H1 (cell line): ENCODE data around the gene LYRM4. TPM values are rescaled to one million over a fixed set of nuclear protein-coding genes. Genes with fewer than 3 reads are reported as not detected.

ENCODE experiments used
- CTCF ChIA-PET: fragments of 300-600 bp; sonication (Branson Sonifier 250); formaldehyde crosslinking; loops from one replicate; lab custom pipeline; 2021; ENCODE audit not compliant: partially characterized antibody; lab: Charles Lee
- POLR2A ChIA-PET: fragments of 300-600 bp; sonication (Branson Sonifier 250); formaldehyde crosslinking; loops from one replicate; lab custom pipeline; 2021; ENCODE audit warnings: inconsistent platforms; ENCODE audit not compliant: partially characterized antibody; lab: Charles Lee
- DNase-seq, 2 experiments: peaks; one replicate each; pipeline versions ENCODE4 v3.0.0 to v3.0.0-alpha.2; 2010 to 2022; ENCODE audit warnings: low spot score in 2 of 2, low read depth in 1 of 2, mixed read lengths in 1 of 2
- FAIRE-seq: peaks from 2 replicates; lab custom pipeline; 2011; peaks lifted over from hg19 to GRCh38; lab: Jason Lieb, UNC
- H2AFZ ChIP-seq: 2 replicates; pipeline ENCODE4 v1.8.1; 2012; ENCODE audit warnings: low read length, inconsistent platforms
- H2AK5ac ChIP-seq: 2 replicates; pipeline ENCODE4 v1.6.1; 2013; ENCODE audit warnings: low read depth, low read length
- H2BK120ac ChIP-seq: replicated peaks from 2 replicates; pipeline ENCODE3; 2013; ENCODE audit warnings: low read depth, low read length, inconsistent platforms
- H2BK12ac ChIP-seq: 2 replicates; pipeline ENCODE4 v1.6.1; 2013; ENCODE audit warnings: low read depth, low read length
- H2BK15ac ChIP-seq: 2 replicates; pipeline ENCODE4 v1.6.1; 2013; ENCODE audit warnings: low read length
- H2BK20ac ChIP-seq: 2 replicates; pipeline ENCODE4 v1.6.1; 2013; ENCODE audit warnings: low read length
- H2BK5ac ChIP-seq: 2 replicates; pipeline ENCODE4 v1.6.1; 2013; ENCODE audit warnings: low read depth, low read length
- H3K14ac ChIP-seq: 2 replicates; pipeline ENCODE4 v1.6.1; 2013; ENCODE audit warnings: inconsistent platforms; ENCODE audit not compliant: insufficient read length
- H3K18ac ChIP-seq: 2 replicates; pipeline ENCODE4 v1.6.1; 2013; ENCODE audit warnings: low read length; ENCODE audit errors: extremely low read depth
- H3K23ac ChIP-seq: 2 replicates; pipeline ENCODE4 v1.6.1; 2013; ENCODE audit warnings: inconsistent platforms; ENCODE audit not compliant: insufficient read length
- H3K23me2 ChIP-seq: 2 replicates; pipeline ENCODE4 v1.6.1; 2013; ENCODE audit warnings: low read depth, low read length
- H3K27ac ChIP-seq: 2 replicates; pipeline ENCODE4 v1.6.1; 2011; ENCODE audit warnings: low read depth, low read length, inconsistent platforms
- H3K27me3 ChIP-seq, 4 experiments: replicated peaks in 1 of 4; 1 replicate in 1 of 4; 2 replicates in 3 of 4; pipeline versions ENCODE4 v1.6.1 to v1.8.1; 2011 to 2013; ENCODE audit warnings: low read length in 3 of 4, mild to moderate bottlenecking in 3 of 4, inconsistent platforms in 2 of 4, mixed read lengths in 2 of 4, moderate library complexity in 1 of 4; ENCODE audit not compliant: control insufficient read depth in 3 of 4, insufficient read depth in 3 of 4; ENCODE audit errors: extremely low read depth in 1 of 4
- H3K36me3 ChIP-seq, 4 experiments: 2 replicates each; pipeline versions ENCODE4 v1.6.1 to v1.8.1; 2011 to 2013; ENCODE audit warnings: mild to moderate bottlenecking in 4 of 4, low read length in 3 of 4, moderate library complexity in 2 of 4, control low read depth in 1 of 4, inconsistent platforms in 1 of 4; ENCODE audit not compliant: insufficient read depth in 4 of 4, control insufficient read depth in 2 of 4
- H3K4ac ChIP-seq: replicated peaks from 2 replicates; pipeline ENCODE3; 2013; ENCODE audit warnings: low read length, low read depth, mixed read lengths, inconsistent platforms; ENCODE audit not compliant: insufficient read length
- H3K4me1 ChIP-seq, 4 experiments: replicated peaks in 1 of 4; 1 replicate in 1 of 4; 2 replicates in 3 of 4; pipeline versions ENCODE4 v1.6.1 to v1.8.1; 2011 to 2013; ENCODE audit warnings: low read length in 3 of 4, inconsistent platforms in 2 of 4, mixed read lengths in 1 of 4; ENCODE audit not compliant: insufficient read depth in 4 of 4, control insufficient read depth in 3 of 4
- H3K4me2 ChIP-seq, 2 experiments: 2 replicates each; pipeline versions ENCODE4 v1.6.1 to v1.8.1; 2011 to 2013; ENCODE audit warnings: low read depth in 2 of 2, low read length in 2 of 2, control low read depth in 1 of 2, inconsistent platforms in 1 of 2, mild to moderate bottlenecking in 1 of 2; ENCODE audit not compliant: insufficient read depth in 1 of 2
- H3K4me3 ChIP-seq, 4 experiments: fragments of 200-600, 300-600 bp in 1 of 4; sonication (generic), shearing (Covaris generic), sonication (Bioruptor Twin) in 1 of 4; 2 replicates each; pipeline versions ENCODE4 v1.5.1 to v1.8.1; 2011 to 2016; ENCODE audit warnings: low read length in 4 of 4, low read depth in 3 of 4, control low read depth in 2 of 4, inconsistent platforms in 2 of 4, mild to moderate bottlenecking in 2 of 4, mixed read lengths in 1 of 4, moderate library complexity in 1 of 4; ENCODE audit not compliant: insufficient read depth in 2 of 4; ENCODE audit errors: extremely low read depth in 1 of 4
- H3K56ac ChIP-seq: replicated peaks from 2 replicates; pipeline ENCODE3; 2013; ENCODE audit warnings: low read depth, mild to moderate bottlenecking, mixed read lengths, low read length, inconsistent platforms; ENCODE audit not compliant: insufficient read length
- H3K79me1 ChIP-seq: 2 replicates; pipeline ENCODE4 v1.6.1; 2013; ENCODE audit warnings: low read depth, low read length, control low read depth
- H3K79me2 ChIP-seq, 2 experiments: 2 replicates each; pipeline versions ENCODE4 v1.6.1 to v1.8.1; 2012 to 2013; ENCODE audit warnings: low read length in 2 of 2, mild to moderate bottlenecking in 2 of 2, inconsistent platforms in 1 of 2; ENCODE audit not compliant: insufficient read depth in 2 of 2, control insufficient read depth in 1 of 2
- H3K9ac ChIP-seq, 4 experiments: replicated peaks in 1 of 4; 1 replicate in 1 of 4; 2 replicates in 3 of 4; pipeline versions ENCODE4 v1.6.1 to v1.8.1; 2011 to 2013; ENCODE audit warnings: low read depth in 3 of 4, low read length in 3 of 4, control low read depth in 2 of 4, mild to moderate bottlenecking in 2 of 4, moderate library complexity in 2 of 4, inconsistent platforms in 1 of 4; ENCODE audit errors: extremely low read depth in 1 of 4
- H3K9me3 ChIP-seq, 2 experiments: 2 replicates each; pipeline versions ENCODE4 v1.6.1 to v1.8.1; 2012 to 2013; ENCODE audit warnings: mild to moderate bottlenecking in 2 of 2, moderate library complexity in 2 of 2, control low read depth in 1 of 2, inconsistent platforms in 1 of 2, low read depth in 1 of 2, low read length in 1 of 2, mixed read lengths in 1 of 2; ENCODE audit not compliant: insufficient read depth in 2 of 2
- H4K20me1 ChIP-seq, 2 experiments: replicated peaks in 1 of 2; 2 replicates each; pipeline versions ENCODE3 to v1.8.1; 2011 to 2013; ENCODE audit warnings: inconsistent platforms in 2 of 2, low read length in 2 of 2, mild to moderate bottlenecking in 1 of 2; ENCODE audit not compliant: insufficient read depth in 2 of 2, control insufficient read depth in 1 of 2
- H4K5ac ChIP-seq: 2 replicates; pipeline ENCODE4 v1.6.1; 2013; ENCODE audit warnings: low read length, low read depth, mixed read lengths, inconsistent platforms; ENCODE audit not compliant: insufficient read length
- H4K8ac ChIP-seq: 2 replicates; pipeline ENCODE4 v1.8.0; 2013; ENCODE audit warnings: mild to moderate bottlenecking, moderate library complexity, low read length, inconsistent platforms; ENCODE audit not compliant: insufficient read depth; ENCODE audit errors: extremely low read depth
- H4K91ac ChIP-seq: replicated peaks from 2 replicates; pipeline ENCODE3; 2013; ENCODE audit warnings: low read length, mixed read lengths, inconsistent platforms; ENCODE audit not compliant: insufficient read length
- RBBP5 ChIP-seq: IDR thresholded peaks from 2 replicates; pipeline ENCODE4 v1.7.1; 2012; ENCODE audit warnings: low read depth, mild to moderate bottlenecking, inconsistent platforms, low read length, moderate library complexity, borderline replicate concordance
- WGBS, 2 experiments: shearing (Covaris generic) in 1 of 2; methylation state at CpG; one replicate each; pipeline versions ENCODE4 v1.1.6 to v1.1.7; 2013 to 2015; ENCODE audit warnings: low lambda C conversion rate in 2 of 2, mixed read lengths in 2 of 2, inconsistent platforms in 1 of 2, low coverage in 1 of 2, missing lambda C conversion rate in 1 of 2; ENCODE audit not compliant: insufficient replicate concordance in 2 of 2, insufficient coverage in 1 of 2, insufficient read length in 1 of 2; ENCODE audit errors: extremely low coverage in 1 of 2, missing lambda C conversion rate in 1 of 2; 5-methylcytosine and 5-hydroxymethylcytosine counted together
- polyA plus RNA-seq, 7 experiments: library from polyadenylated mRNA; depleted of rRNA in 3 of 7; stranded (reverse) in 5 of 7; unstranded in 2 of 7; fragments of >200 nt in 5 of 7; fragments of 200-250 nt in 2 of 7; gene quantifications; 1 replicate in 5 of 7; 2 replicates in 1 of 7; 4 replicates in 1 of 7; pipeline versions ENCODE4 v1.2.1 to v1.2.3, GENCODE V29; 2011 to 2013; ENCODE audit warnings: missing spikeins in 2 of 7, mixed read lengths in 2 of 7
- total RNA-seq: library from RNA; stranded (reverse); fragmentation: NEBNext Ultra II Directional; extraction: Animal tissue kit (Norgen Biotek cat#: 25700); gene quantifications from 2 replicates; pipeline ENCODE4 v1.2.1, GENCODE V29; 2021

The LYRM4 gene
- total and polyA plus RNA-seq, 2 of the 8 experiments (the other 6 are each of a cell fraction or from before 2014, with no cell fraction given), result 56.6 to 62.8 TPM

- Histone ChIP-seq H4K5ac (no peak overlapping the region), H2BK12ac (no peak overlapping the region), H2BK5ac (no peak overlapping the region), H3K56ac (no peak overlapping the region), H3K4me3 (no peak overlapping the region), H3K4me2 (no peak overlapping the region), H3K4me1 (0 out of 7 replicates have a peak, but pooled peaks cover 0 to 2% (median 0%) of the 10 kb centered on the region in 4 experiments), H2AFZ (no peak overlapping the region), H4K20me1 (peaks cover 3% of the 10 kb centered on the region in 2 experiments), H2BK120ac (no peak overlapping the region), H3K79me2 (no peaks in the 10 kb centered on the region), H3K79me1 (peaks cover 2% of the 10 kb centered on the region; the same call in 1 of the 2 replicates), H4K91ac (no peak overlapping the region), H3K27me3 (no peaks in the 10 kb centered on the region), H2AK5ac (no peak overlapping the region), H2BK20ac (no peak overlapping the region), H3K36me3 (peaks cover 3 to 15% (median 12%) of the 10 kb centered on the region in 4 experiments; a peak in 7 of 8 replicates), H4K8ac (no peak overlapping the region), H3K23ac (no peak overlapping the region), H3K14ac (no peak overlapping the region), H3K27ac (no peak overlapping the region), H3K9me3 (no peaks in the 10 kb centered on the region), H2BK15ac (no peak overlapping the region), H3K4ac (no peak overlapping the region), H3K18ac (no peak overlapping the region), H3K9ac (no peak overlapping the region), H3K23me2 (no peaks in the 10 kb centered on the region)
- no peak for DNase-seq
- FAIRE-seq, result no peak
- 96% methylated on average over 2 of the region's 2 CpGs; no CpG with 5 or more reads in 1 of the 2 experiments for WGBS, 2 experiments
- ChIA-PET POLR2A (interaction anchor here (1.2 kb wide), 1 partner anchor 14 kb away, joined by 3 read pairs; no protein-coding TSS in a partner anchor), CTCF (interaction anchor here (0.6 to 11.9 kb wide), 13 partner anchors 12 to 192 kb away, joined by 3 to 129 read pairs (median 4); no protein-coding TSS in a partner anchor)
- TF ChIP-seq RBBP5, result no peak
These were observed 43.4 kb downstream of the LYRM4 start for GRCh38 chr6:5217356-5217755.
